ENCODE results near the gene CDR2. TPM values are rescaled to one million over a fixed set of nuclear protein-coding genes. Genes with fewer than 3 reads are reported as not detected.

CDR2 gene
- total and polyA plus RNA-seq, 2 donors, result 24.0 to 27.3 TPM

GRCh38 chr16:22335668-22336246, 38.7 kb downstream of the CDR2 start:
- Histone ChIP-seq H3K4me3 (ENCODE audit: low read length in 2 of 2) (no peak overlapping the region), H3K27ac (ENCODE audit: low read depth in 1 of 2, low read length in 1 of 2) (no peak overlapping the region), H3K27me3 (ENCODE audit: control insufficient read depth in 2 of 2, insufficient read depth in 1 of 2, low read length in 1 of 2) (no peaks in the 10 kb centered on the region), H3K36me3 (ENCODE audit: control insufficient read depth in 2 of 2, insufficient read depth in 2 of 2, low read length in 1 of 2) (peaks cover 18 to 31% of the 10 kb centered on the region in 2 donors), H3K9me3 (ENCODE audit: control insufficient read depth in 2 of 2, insufficient read depth in 1 of 2, low read length in 1 of 2) (peaks cover 5 to 10% of the 10 kb centered on the region in 2 donors), H3K4me1 (ENCODE audit: control insufficient read depth in 2 of 2, insufficient read depth in 2 of 2, low read length in 2 of 2) (no peaks in the 10 kb centered on the region)
- no peak for DNase-seq (ENCODE audit: low read depth in 6 of 9, low spot score in 9 of 9)
- 98% methylated on average over 3 of the region's 3 CpGs for WGBS

GRCh38 chr16:22333457-22333994, 40.9 kb downstream of the CDR2 start:
- WGBS, result 89% methylated on average over 6 of the region's 6 CpGs
- Histone ChIP-seq H3K4me3 (ENCODE audit: low read length in 2 of 2) (no peak overlapping the region), H3K27me3 (ENCODE audit: control insufficient read depth in 2 of 2, insufficient read depth in 1 of 2, low read length in 1 of 2) (no peaks in the 10 kb centered on the region), H3K36me3 (ENCODE audit: control insufficient read depth in 2 of 2, insufficient read depth in 2 of 2, low read length in 1 of 2) (peaks cover 24 to 39% of the 10 kb centered on the region in 2 donors), H3K9me3 (ENCODE audit: control insufficient read depth in 2 of 2, insufficient read depth in 1 of 2, low read length in 1 of 2) (peaks cover 5 to 10% of the 10 kb centered on the region in 2 donors), H3K27ac (ENCODE audit: low read depth in 1 of 2, low read length in 1 of 2) (no peak overlapping the region), H3K4me1 (ENCODE audit: control insufficient read depth in 2 of 2, insufficient read depth in 2 of 2, low read length in 2 of 2) (no peaks in the 10 kb centered on the region)
- DNase-seq (ENCODE audit: low read depth in 6 of 9, low spot score in 9 of 9), result no peak

- Histone ChIP-seq H3K36me3 (ENCODE audit: control insufficient read depth in 2 of 2, insufficient read depth in 2 of 2, low read length in 1 of 2) (peaks cover 46 to 55% of the 10 kb centered on the region in 2 donors), H3K27ac (ENCODE audit: low read depth in 1 of 2, low read length in 1 of 2) (no peak overlapping the region)
Measured at GRCh38 chr16:22330326-22330725, 44.1 kb downstream of the CDR2 start.

GRCh38 chr16:22329199-22329695, 45.2 kb downstream of the CDR2 start:
- no peak for DNase-seq (ENCODE audit: low read depth in 6 of 9, low spot score in 9 of 9)
- WGBS, result 97% methylated on average over 9 of the region's 9 CpGs

More at GRCh38 chr16:22330326-22330725, 44.1 kb downstream of the CDR2 start:
- Histone ChIP-seq H3K4me3 (ENCODE audit: low read length in 2 of 2) (no peak overlapping the region), H3K4me1 (ENCODE audit: control insufficient read depth in 2 of 2, insufficient read depth in 2 of 2, low read length in 2 of 2) (no peaks in the 10 kb centered on the region), H3K27me3 (ENCODE audit: control insufficient read depth in 2 of 2, insufficient read depth in 1 of 2, low read length in 1 of 2) (no peaks in the 10 kb centered on the region), H3K9me3 (ENCODE audit: control insufficient read depth in 2 of 2, insufficient read depth in 1 of 2, low read length in 1 of 2) (peaks cover 0 to under 1% of the 10 kb centered on the region in 2 donors)
- no peak for DNase-seq (ENCODE audit: low read depth in 6 of 9, low spot score in 9 of 9)
- WGBS, result 90% methylated on average over 4 of the region's 4 CpGs

GRCh38 chr16:22328081-22328725, 46.2 kb downstream of the CDR2 start:
- H3K4me1 ChIP-seq (ENCODE audit: control insufficient read depth in 2 of 2, insufficient read depth in 2 of 2, low read length in 2 of 2), result no peaks in the 10 kb centered on the region
- peaks cover 49 to 63% of the 10 kb centered on the region in 2 donors for H3K36me3 ChIP-seq (ENCODE audit: control insufficient read depth in 2 of 2, insufficient read depth in 2 of 2, low read length in 1 of 2)
- DNase-seq (ENCODE audit: low read depth in 6 of 9, low spot score in 9 of 9), result no peak
- H3K27ac ChIP-seq (ENCODE audit: low read depth in 1 of 2, low read length in 1 of 2), result no peak overlapping the region
- H3K9me3 ChIP-seq (ENCODE audit: control insufficient read depth in 2 of 2, insufficient read depth in 1 of 2, low read length in 1 of 2), result no peaks in the 10 kb centered on the region
- H3K4me3 ChIP-seq (ENCODE audit: low read length in 2 of 2), result no peak overlapping the region
- H3K27me3 ChIP-seq (ENCODE audit: control insufficient read depth in 2 of 2, insufficient read depth in 1 of 2, low read length in 1 of 2), result no peaks in the 10 kb centered on the region
- 98% methylated on average over 10 of the region's 10 CpGs for WGBS

More at GRCh38 chr16:22329199-22329695, 45.2 kb downstream of the CDR2 start:
- Histone ChIP-seq H3K4me3 (ENCODE audit: low read length in 2 of 2) (no peak overlapping the region), H3K27me3 (ENCODE audit: control insufficient read depth in 2 of 2, insufficient read depth in 1 of 2, low read length in 1 of 2) (no peaks in the 10 kb centered on the region), H3K27ac (ENCODE audit: low read depth in 1 of 2, low read length in 1 of 2) (no peak overlapping the region), H3K4me1 (ENCODE audit: control insufficient read depth in 2 of 2, insufficient read depth in 2 of 2, low read length in 2 of 2) (no peaks in the 10 kb centered on the region), H3K9me3 (ENCODE audit: control insufficient read depth in 2 of 2, insufficient read depth in 1 of 2, low read length in 1 of 2) (no peaks in the 10 kb centered on the region), H3K36me3 (ENCODE audit: control insufficient read depth in 2 of 2, insufficient read depth in 2 of 2, low read length in 1 of 2) (peaks cover 51 to 54% of the 10 kb centered on the region in 2 donors)

- no peaks in the 10 kb centered on the region for H3K9me3 ChIP-seq (ENCODE audit: control insufficient read depth in 2 of 2, insufficient read depth in 1 of 2, low read length in 1 of 2)
- no peak overlapping the region for H3K4me3 ChIP-seq (ENCODE audit: low read length in 2 of 2)
- no peak overlapping the region for H3K27ac ChIP-seq (ENCODE audit: low read depth in 1 of 2, low read length in 1 of 2)
- H3K36me3 ChIP-seq (ENCODE audit: control insufficient read depth in 2 of 2, insufficient read depth in 2 of 2, low read length in 1 of 2), result peaks cover 51 to 64% of the 10 kb centered on the region in 2 donors
- no peaks in the 10 kb centered on the region for H3K27me3 ChIP-seq (ENCODE audit: control insufficient read depth in 2 of 2, insufficient read depth in 1 of 2, low read length in 1 of 2)
- no peak for DNase-seq (ENCODE audit: low read depth in 6 of 9, low spot score in 9 of 9)
- no peaks in the 10 kb centered on the region for H3K4me1 ChIP-seq (ENCODE audit: control insufficient read depth in 2 of 2, insufficient read depth in 2 of 2, low read length in 2 of 2)
- 98% methylated on average over 6 of the region's 6 CpGs for WGBS
Measured at GRCh38 chr16:22327446-22327775, 47.0 kb downstream of the CDR2 start.

GRCh38 chr16:22326771-22327445, 47.5 kb downstream of the CDR2 start:
- 97% methylated on average over 13 of the region's 13 CpGs for WGBS
- no peaks in the 10 kb centered on the region for H3K4me1 ChIP-seq (ENCODE audit: control insufficient read depth in 2 of 2, insufficient read depth in 2 of 2, low read length in 2 of 2)
- H3K9me3 ChIP-seq (ENCODE audit: control insufficient read depth in 2 of 2, insufficient read depth in 1 of 2, low read length in 1 of 2), result no peaks in the 10 kb centered on the region
- no peak overlapping the region for H3K4me3 ChIP-seq (ENCODE audit: low read length in 2 of 2)
- H3K36me3 ChIP-seq (ENCODE audit: control insufficient read depth in 2 of 2, insufficient read depth in 2 of 2, low read length in 1 of 2), result peaks cover 51 to 64% of the 10 kb centered on the region in 2 donors
- H3K27me3 ChIP-seq (ENCODE audit: control insufficient read depth in 2 of 2, insufficient read depth in 1 of 2, low read length in 1 of 2), result no peaks in the 10 kb centered on the region
- DNase-seq (ENCODE audit: low read depth in 6 of 9, low spot score in 9 of 9), result no peak
- no peak overlapping the region for H3K27ac ChIP-seq (ENCODE audit: low read depth in 1 of 2, low read length in 1 of 2)

GRCh38 chr16:22326369-22326652, 48.1 kb downstream of the CDR2 start:
- no peaks in the 10 kb centered on the region for H3K4me1 ChIP-seq (ENCODE audit: control insufficient read depth in 2 of 2, insufficient read depth in 2 of 2, low read length in 2 of 2)
- 93% methylated on average over 4 of the region's 4 CpGs for WGBS
- no peaks in the 10 kb centered on the region for H3K27me3 ChIP-seq (ENCODE audit: control insufficient read depth in 2 of 2, insufficient read depth in 1 of 2, low read length in 1 of 2)
- peaks cover 57 to 66% of the 10 kb centered on the region in 2 donors for H3K36me3 ChIP-seq (ENCODE audit: control insufficient read depth in 2 of 2, insufficient read depth in 2 of 2, low read length in 1 of 2)
- H3K9me3 ChIP-seq (ENCODE audit: control insufficient read depth in 2 of 2, insufficient read depth in 1 of 2, low read length in 1 of 2), result no peaks in the 10 kb centered on the region
- H3K27ac ChIP-seq (ENCODE audit: low read depth in 1 of 2, low read length in 1 of 2), result no peak overlapping the region
- no peak overlapping the region for H3K4me3 ChIP-seq (ENCODE audit: low read length in 2 of 2)
- DNase-seq (ENCODE audit: low read depth in 6 of 9, low spot score in 9 of 9), result no peak
